HUES64 (cell line): Measurements from ENCODE around the gene TXNDC9.
"Not testable (repeated sequence)": the region's sequence is repeated elsewhere in the genome, so short reads cannot be mapped to it uniquely, and the experiment has no call there.

Experiments
- H3K27ac ChIP-seq: 2 replicates; pipeline ENCODE4 v1.7.0; 2013; ENCODE audit warnings: low read depth, low read length, inconsistent platforms
- H3K27me3 ChIP-seq: 2 replicates; pipeline ENCODE4 v1.6.1; 2013; ENCODE audit warnings: mild to moderate bottlenecking, low read length; ENCODE audit not compliant: insufficient read depth
- H3K36me3 ChIP-seq: 2 replicates; pipeline ENCODE4 v1.6.1; 2013; ENCODE audit warnings: mild to moderate bottlenecking, low read length; ENCODE audit not compliant: insufficient read depth
- H3K4me1 ChIP-seq: 2 replicates; pipeline ENCODE4 v1.6.1; 2013; ENCODE audit warnings: mild to moderate bottlenecking, low read length, moderate library complexity; ENCODE audit not compliant: insufficient read depth
- H3K4me3 ChIP-seq: 2 replicates; pipeline ENCODE4 v1.5.1; 2013; ENCODE audit warnings: mild to moderate bottlenecking, low read length, moderate library complexity
- H3K9ac ChIP-seq: 2 replicates; pipeline ENCODE4 v1.6.1; 2013; ENCODE audit warnings: mild to moderate bottlenecking, low read depth, low read length
- H3K9me3 ChIP-seq: 2 replicates; pipeline ENCODE4 v1.6.1; 2013; ENCODE audit warnings: low read depth, low read length; ENCODE audit not compliant: insufficient read depth
- WGBS: fragments of 150-250, 120-280 bp; methylation state at CpG from one replicate; pipeline ENCODE4 v1.1.7; 2013; ENCODE audit warnings: missing lambda C conversion rate; 5-methylcytosine and 5-hydroxymethylcytosine counted together

The TXNDC9 gene

DNA sequence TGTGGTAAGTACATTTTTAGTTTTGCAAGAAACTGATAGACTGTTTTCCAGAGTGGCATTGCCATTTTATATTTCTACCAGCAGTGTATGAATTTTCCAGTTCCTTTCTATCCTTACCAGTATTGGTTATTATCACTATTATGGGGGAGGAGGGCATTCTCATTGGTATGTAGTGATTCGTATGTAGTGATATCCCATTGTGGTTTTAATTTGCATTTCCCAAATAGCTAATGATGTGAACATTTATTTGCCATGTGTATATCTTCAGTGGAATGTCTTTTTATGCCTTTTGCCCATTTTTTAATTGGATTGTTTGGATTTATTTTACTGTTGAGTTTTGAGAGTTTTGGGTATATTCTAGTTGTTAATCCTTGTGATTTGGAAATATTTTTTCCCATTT is 17.9 kb upstream of the TXNDC9 start:
- no peaks in the 10 kb centered on the region for H3K4me1 ChIP-seq
- no peaks in the 10 kb centered on the region for H3K36me3 ChIP-seq
- 93% methylated on average over 1 of the region's 1 CpG for WGBS
- H3K4me3 ChIP-seq: no peak overlapping the region
- no peaks in the 10 kb centered on the region for H3K27me3 ChIP-seq
- no peak overlapping the region for H3K9ac ChIP-seq
- no peak overlapping the region for H3K27ac ChIP-seq
- H3K9me3 ChIP-seq: no peaks in the 10 kb centered on the region

DNA sequence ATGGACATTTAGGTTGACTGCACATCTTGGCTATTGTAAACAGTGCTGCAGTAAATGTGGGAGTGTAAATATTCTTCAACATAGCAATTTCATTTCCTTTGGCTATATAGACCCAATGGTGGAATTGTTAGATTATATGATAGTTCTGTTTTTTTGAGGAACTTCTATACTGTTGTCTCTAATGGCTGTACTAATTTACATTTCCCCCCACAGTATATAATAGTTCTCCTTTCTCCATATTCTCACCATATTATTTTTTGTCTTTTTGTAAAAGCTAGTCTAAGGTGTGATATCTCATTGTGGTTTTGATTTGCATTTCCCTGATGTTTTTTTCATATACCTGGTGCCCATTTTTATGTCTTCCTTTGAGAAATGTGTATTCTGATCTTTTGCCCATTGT is 14.1 kb upstream of the TXNDC9 start:
- Histone ChIP-seq H3K36me3 (no peaks in the 10 kb centered on the region), H3K4me3 (no peak overlapping the region), H3K27me3 (no peaks in the 10 kb centered on the region), H3K27ac (no peak overlapping the region), H3K9ac (no peak overlapping the region), H3K4me1 (no peaks in the 10 kb centered on the region), H3K9me3 (no peaks in the 10 kb centered on the region)

DNA sequence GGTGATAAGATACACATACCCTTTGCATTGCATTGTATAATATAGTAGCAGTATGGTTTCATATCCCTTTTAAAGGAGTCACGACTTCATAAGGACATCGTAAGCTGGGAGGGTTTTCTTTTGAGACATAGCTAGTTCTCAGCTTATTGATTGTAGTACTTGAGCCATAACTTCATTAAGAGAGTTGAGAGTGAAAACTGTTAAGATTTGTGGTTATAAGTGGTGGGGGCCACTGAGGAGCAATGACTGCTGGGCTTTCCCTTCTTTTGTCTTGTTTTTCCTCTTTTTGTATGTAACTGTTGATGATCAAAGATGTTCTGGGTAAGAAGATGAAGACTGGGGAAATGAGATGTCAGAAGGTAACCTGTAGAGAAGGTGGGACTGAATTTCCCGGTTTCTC is 12.0 kb upstream of the TXNDC9 start:
- Histone ChIP-seq H3K27me3 (no peaks in the 10 kb centered on the region), H3K27ac (no peak overlapping the region), H3K4me1 (no peaks in the 10 kb centered on the region), H3K9me3 (no peaks in the 10 kb centered on the region), H3K4me3 (no peak overlapping the region), H3K36me3 (no peaks in the 10 kb centered on the region), H3K9ac (no peak overlapping the region)
- 96% methylated on average over 3 of the region's 3 CpGs for WGBS

DNA sequence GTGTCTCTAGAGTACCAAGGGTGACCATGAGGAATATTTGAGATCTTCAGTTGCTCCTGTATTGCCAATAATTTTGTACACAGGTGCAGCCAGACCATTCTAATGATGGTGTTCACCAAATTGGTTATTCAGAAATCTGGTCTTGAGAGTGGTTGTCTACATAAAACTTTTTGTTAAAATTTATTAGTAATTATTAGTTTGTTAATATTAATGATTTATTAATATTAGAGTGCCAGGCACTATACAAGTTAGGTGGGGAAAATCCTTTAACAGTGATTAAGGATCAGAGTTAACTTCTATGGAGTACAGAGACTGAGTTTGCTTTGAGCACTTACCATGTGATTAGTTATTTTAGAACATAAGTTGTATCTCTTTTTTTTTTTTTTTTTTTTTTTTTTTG is 10.1 kb upstream of the TXNDC9 start:
- H3K9me3 ChIP-seq: no peaks in the 10 kb centered on the region
- no peak overlapping the region for H3K4me3 ChIP-seq
- no peaks in the 10 kb centered on the region for H3K36me3 ChIP-seq
- no peak overlapping the region for H3K9ac ChIP-seq
- H3K4me1 ChIP-seq: no peaks in the 10 kb centered on the region
- H3K27ac ChIP-seq: no peak overlapping the region
- H3K27me3 ChIP-seq: no peaks in the 10 kb centered on the region

DNA sequence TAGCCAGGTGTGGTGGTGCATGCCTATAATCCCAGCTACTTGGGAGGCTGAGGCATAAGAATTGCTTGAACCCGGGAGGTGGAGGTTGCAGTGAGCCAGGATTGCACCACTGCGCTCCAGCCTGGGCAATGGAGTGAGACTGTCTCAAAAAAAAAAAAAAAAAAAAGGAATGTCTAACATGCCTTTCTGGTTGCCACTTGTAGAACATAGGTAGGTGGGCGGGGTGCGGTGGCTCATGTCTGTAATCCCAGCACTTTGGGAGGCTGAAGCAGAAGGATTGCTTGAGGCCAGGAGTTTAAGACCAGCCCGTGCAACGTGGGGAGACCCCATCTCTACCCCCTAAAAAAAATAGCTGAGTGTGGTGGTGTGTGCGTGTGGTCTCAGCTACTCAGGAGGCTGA is 9.3 kb upstream of the TXNDC9 start:
- H3K4me3 ChIP-seq, H3K27me3 ChIP-seq, H3K9ac ChIP-seq, H3K4me1 ChIP-seq, H3K36me3 ChIP-seq, H3K27ac ChIP-seq, H3K9me3 ChIP-seq: not testable (repeated sequence)
- 89% methylated on average over 7 of the region's 7 CpGs for WGBS

DNA sequence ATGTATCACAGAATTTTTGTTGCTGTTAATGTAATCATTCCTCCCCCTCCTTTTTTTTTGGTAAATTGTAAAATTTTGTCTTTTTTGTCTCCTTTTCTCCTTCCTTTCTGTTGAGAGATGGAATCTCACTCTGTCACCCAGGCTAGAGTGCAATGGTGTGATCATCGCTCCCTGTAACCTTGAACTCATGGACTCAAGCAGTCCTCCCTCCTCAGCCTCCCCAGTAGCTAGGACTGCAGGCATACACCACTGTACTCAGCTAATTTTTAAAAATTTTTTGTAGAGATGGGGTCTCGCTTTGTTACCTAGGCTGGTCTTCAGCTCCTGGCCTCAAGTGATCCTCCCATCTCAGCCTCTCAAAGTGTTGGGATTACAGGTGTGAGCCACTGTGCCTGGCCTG is 6.4 kb upstream of the TXNDC9 start:
- Histone ChIP-seq H3K9me3 (no peaks in the 10 kb centered on the region), H3K9ac (no peak overlapping the region)

DNA sequence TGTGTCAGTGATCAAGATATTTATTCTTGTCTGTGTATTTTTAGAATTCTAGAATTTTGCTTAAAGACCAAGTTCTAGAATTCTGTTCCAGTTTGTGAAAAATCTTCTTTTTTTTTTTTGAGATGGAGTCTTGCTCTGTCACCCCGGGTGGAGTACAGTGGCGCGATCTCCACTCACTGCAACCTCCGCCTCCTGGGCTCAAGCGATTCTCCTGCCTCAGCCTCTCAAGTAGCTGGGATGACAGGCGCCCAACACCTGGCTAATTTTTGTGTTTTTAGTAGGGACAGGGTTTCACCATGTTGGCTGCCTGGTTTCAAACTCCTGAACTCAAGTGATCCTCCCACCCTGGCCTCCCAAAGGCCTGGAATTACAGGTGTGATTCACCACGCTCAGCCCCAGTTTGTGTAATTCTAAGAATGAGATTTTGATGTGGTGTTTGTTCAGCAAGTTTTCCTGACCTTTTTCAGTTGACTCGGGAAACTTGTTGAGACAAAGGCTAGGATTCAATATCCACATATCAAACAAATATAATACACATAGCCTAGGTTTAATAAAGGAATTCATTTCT is 4.6 kb upstream of the TXNDC9 start:
- Histone ChIP-seq H3K4me3 (no peak overlapping the region), H3K9ac (no peak overlapping the region)
- 96% methylated on average over 7 of the region's 8 CpGs for WGBS

More for the DNA sequence above, 6.4 kb upstream of the TXNDC9 start:
- Histone ChIP-seq H3K27ac (no peak overlapping the region), H3K36me3 (no peaks in the 10 kb centered on the region), H3K27me3 (no peaks in the 10 kb centered on the region), H3K4me3 (no peak overlapping the region), H3K4me1 (no peaks in the 10 kb centered on the region)
- 95% methylated on average over 2 of the region's 2 CpGs for WGBS

DNA sequence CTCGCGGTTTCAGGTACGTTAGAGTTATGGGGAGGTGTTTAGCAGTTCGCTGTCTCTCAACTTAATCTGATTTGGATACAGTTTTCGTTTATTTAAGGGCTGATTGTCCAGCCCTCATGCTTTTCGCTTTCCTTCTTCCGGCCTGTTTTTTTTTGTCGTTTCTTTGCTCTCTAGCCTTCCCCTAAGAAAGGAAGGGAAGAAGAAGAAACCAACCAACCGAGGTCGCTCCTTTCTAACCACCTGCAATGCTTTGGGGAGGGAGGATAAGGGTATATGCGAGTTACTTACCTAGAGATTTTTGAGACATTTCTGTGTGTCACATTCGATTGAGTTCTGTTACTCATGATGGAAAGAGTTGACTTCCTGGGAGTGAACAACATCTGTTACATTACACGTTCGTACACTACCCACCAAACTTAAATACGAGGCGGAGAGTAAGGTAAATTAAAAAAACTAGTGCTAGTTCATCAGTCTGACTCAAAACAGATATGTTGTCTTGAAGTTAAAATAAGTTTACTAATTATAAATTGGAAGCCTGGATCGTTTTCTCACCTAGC is 2.0 kb upstream of the TXNDC9 start:
- H3K9me3 ChIP-seq: no peaks in the 10 kb centered on the region
- no peaks in the 10 kb centered on the region for H3K27me3 ChIP-seq
- peak overlapping the region; percentile 74 for H3K4me3 ChIP-seq
- peaks cover 6% of the 10 kb centered on the region for H3K36me3 ChIP-seq
- WGBS: 11% methylated on average over 13 of the region's 17 CpGs
- no peak overlapping the region for H3K27ac ChIP-seq
- peak overlapping the region; percentile 83 for H3K9ac ChIP-seq
- H3K4me1 ChIP-seq: peaks cover 4% of the 10 kb centered on the region; the same call in 1 of the 2 replicates

More for the DNA sequence above, 4.6 kb upstream of the TXNDC9 start:
- no peaks in the 10 kb centered on the region for H3K27me3 ChIP-seq
- no peak overlapping the region for H3K27ac ChIP-seq
- H3K4me1 ChIP-seq: no peaks in the 10 kb centered on the region
- no peaks in the 10 kb centered on the region for H3K36me3 ChIP-seq
- H3K9me3 ChIP-seq: no peaks in the 10 kb centered on the region

DNA sequence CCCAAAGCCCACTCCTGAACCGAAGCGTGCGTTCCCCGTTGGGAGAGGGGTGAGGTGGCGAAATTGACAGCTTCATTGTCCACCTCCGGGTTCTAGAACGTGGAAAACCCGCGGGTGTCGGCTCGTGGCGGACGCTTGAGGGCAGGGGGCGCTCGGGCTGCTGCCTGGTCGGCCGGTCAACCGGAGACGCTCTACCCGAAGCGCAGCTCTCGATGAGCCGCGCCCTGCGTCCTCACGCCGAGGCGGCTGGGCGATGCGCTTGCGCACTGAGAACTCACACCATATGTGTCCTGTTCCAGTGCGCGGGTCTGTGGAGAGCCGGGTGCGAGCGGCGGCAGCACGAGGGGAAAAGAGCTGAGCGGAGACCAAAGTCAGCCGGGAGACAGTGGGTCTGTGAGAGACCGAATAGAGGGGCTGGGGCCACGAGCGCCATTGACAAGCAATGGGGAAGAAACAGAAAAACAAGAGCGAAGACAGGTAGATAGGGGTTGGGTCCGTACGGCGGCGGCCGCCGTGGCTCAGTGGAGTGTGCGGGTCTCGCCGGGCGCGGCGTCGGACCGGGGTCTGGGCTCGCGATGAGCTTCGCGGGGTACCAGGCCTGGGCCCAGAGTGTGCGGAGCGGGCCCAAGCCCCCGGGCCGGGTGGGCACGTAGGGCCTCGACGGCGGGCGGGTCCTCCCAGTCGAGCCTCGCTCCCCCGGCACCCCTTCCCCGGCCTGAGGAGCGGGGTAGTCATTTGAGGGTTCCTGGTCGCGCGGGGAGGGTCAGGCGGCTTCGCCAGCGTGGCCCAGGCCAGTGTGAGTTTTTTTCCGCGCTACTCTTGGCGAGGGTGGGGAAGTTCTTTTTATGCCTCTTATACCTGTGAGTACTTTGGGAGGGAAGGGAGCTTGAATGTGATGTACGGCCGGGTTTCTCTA is 1.2 kb upstream of the TXNDC9 start, which contains the start of gene EIF5B:
TSS of gene EIF5B (plus strand) at position 277 of the 916 bp plus-strand sequence. CDS start at position 443, 166 bp downstream.
- Histone ChIP-seq H3K4me1 (peaks cover 4% of the 10 kb centered on the region; the same call in 1 of the 2 replicates), H3K9me3 (no peaks in the 10 kb centered on the region), H3K27me3 (no peaks in the 10 kb centered on the region), H3K4me3 (peak within 1 kb of the TSS; percentile 74), H3K9ac (peak within 1 kb of the TSS; percentile 86), H3K36me3 (peaks cover 14% of the 10 kb centered on the region), H3K27ac (peak within 1 kb of the TSS; percentile 83)
- WGBS: under 1% methylated on average over 87 of the region's 87 CpGs

DNA sequence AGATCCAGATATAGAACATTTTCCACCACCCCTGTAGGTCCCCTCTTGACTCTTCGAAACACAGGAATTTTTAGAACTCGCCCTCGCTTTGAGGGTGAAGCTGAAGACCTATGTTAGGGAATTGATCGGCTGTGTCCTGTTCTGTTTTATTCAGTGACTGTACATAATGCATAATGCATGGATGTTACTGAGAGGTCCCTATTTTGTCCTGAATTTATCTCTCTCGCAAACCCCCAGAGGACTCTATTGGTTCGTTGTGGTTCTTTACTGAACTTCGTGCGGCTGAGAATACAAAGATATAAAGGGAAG is 625 bp upstream of the TXNDC9 start:
- Histone ChIP-seq H3K9me3 (no peaks in the 10 kb centered on the region), H3K27me3 (no peaks in the 10 kb centered on the region), H3K9ac (peak overlapping the region; percentile 11; the same call in 1 of the 2 replicates), H3K4me3 (peak overlapping the region; percentile 74), H3K4me1 (peaks cover 4% of the 10 kb centered on the region; the same call in 1 of the 2 replicates), H3K27ac (no peak overlapping the region), H3K36me3 (peaks cover 20% of the 10 kb centered on the region)
- 6% methylated on average over 8 of the region's 8 CpGs for WGBS

DNA sequence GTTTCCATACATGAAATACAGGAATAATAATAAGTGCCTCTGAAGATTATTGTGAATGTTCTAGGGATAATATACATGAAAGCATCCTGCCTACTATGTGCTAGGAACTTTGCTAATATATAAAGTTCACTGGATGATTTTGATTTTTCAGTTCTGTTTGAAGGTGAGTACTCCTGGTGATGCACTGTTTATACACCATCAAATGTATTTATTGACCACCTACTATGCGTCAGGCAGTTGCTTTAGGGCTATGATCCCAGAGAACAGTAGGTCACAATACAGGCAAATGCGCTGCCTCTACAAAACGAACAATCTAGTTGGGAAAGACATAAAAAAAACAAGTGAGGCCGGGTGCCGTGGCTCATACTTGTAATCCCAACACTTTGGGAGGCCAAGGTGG is 10.7 kb downstream of the TXNDC9 start:
- Histone ChIP-seq H3K4me3 (no peak overlapping the region), H3K27me3 (no peaks in the 10 kb centered on the region), H3K36me3 (peaks cover 89% of the 10 kb centered on the region), H3K4me1 (no peaks in the 10 kb centered on the region), H3K9ac (no peak overlapping the region), H3K27ac (no peak overlapping the region), H3K9me3 (no peaks in the 10 kb centered on the region)
- 97% methylated on average over 5 of the region's 5 CpGs for WGBS
